ENCODE data around the gene LRMDA. TPM values are rescaled to one million over a fixed set of nuclear protein-coding genes. Genes with fewer than 3 reads are reported as not detected.

Gene LRMDA
- total RNA-seq, 1 experiment from 2014 or later, result not detected

- CTCF ChIA-PET, result no interaction called here
- no peaks in the 10 kb centered on the region for H3K27me3 ChIP-seq (replicated peaks; ENCODE audit: insufficient read depth, low read depth, low read length, poor library complexity)
- no peaks in the 10 kb centered on the region for H3K4me1 ChIP-seq (ENCODE audit: insufficient read depth, low read length, poor library complexity, severe bottlenecking)
- intact Hi-C loops (cut with micrococcal nuclease; ENCODE audit: unreplicated experiment), result no loop called here
- no peak for TF ChIP-seq CTCF (conservative IDR thresholded peaks at IDR 0.05; ENCODE audit: low read depth, low read length)
- TF ChIP-seq EZH2 (IDR thresholded peaks at IDR 0.05; ENCODE audit: borderline replicate concordance, low read depth, low read length, poor library complexity, severe bottlenecking), result no peak
- no peak overlapping the region for H3K27ac ChIP-seq (ENCODE audit: low read depth, low read length, poor library complexity, severe bottlenecking)
- H3K36me3 ChIP-seq (ENCODE audit: insufficient read depth, low read length, poor library complexity, severe bottlenecking), result no peaks in the 10 kb centered on the region
- POLR2A ChIA-PET (ENCODE audit: low non-redundant PET), result no interaction called here
- H3K4me3 ChIP-seq (ENCODE audit: low read depth, low read length, poor library complexity, severe bottlenecking), result no peak overlapping the region
- no peaks in the 10 kb centered on the region for H3K9me3 ChIP-seq (ENCODE audit: low read depth, low read length, poor library complexity, severe bottlenecking)
- DNase-seq (ENCODE audit: low spot score), result no peak
- no TSS peak for BruUV-seq (replicated peaks)
These were observed 759.3 kb downstream of the LRMDA start for GRCh38 chr10:76190634-76191270.

- Histone ChIP-seq H3K4me1 (ENCODE audit: insufficient read depth, low read length, poor library complexity, severe bottlenecking) (no peaks in the 10 kb centered on the region), H3K27ac (ENCODE audit: low read depth, low read length, poor library complexity, severe bottlenecking) (no peak overlapping the region), H3K36me3 (ENCODE audit: insufficient read depth, low read length, poor library complexity, severe bottlenecking) (no peaks in the 10 kb centered on the region), H3K9me3 (ENCODE audit: low read depth, low read length, poor library complexity, severe bottlenecking) (no peaks in the 10 kb centered on the region), H3K4me3 (ENCODE audit: low read depth, low read length, poor library complexity, severe bottlenecking) (no peak overlapping the region), H3K27me3 (replicated peaks; ENCODE audit: insufficient read depth, low read depth, low read length, poor library complexity) (no peaks in the 10 kb centered on the region)
- no peak for TF ChIP-seq CTCF (conservative IDR thresholded peaks at IDR 0.05; ENCODE audit: low read depth, low read length)
- BruUV-seq (replicated peaks), result no TSS peak
- intact Hi-C loops (cut with micrococcal nuclease; ENCODE audit: unreplicated experiment), result no loop called here
- CTCF ChIA-PET, result no interaction called here
- POLR2A ChIA-PET (ENCODE audit: low non-redundant PET), result no interaction called here
- DNase-seq (ENCODE audit: low spot score), result no peak
These were observed 759.9 kb downstream of the LRMDA start for GRCh38 chr10:76191336-76191735.

GRCh38 chr10:76192151-76192550 is 760.7 kb downstream of the LRMDA start:
- TF ChIP-seq CTCF (conservative IDR thresholded peaks at IDR 0.05; ENCODE audit: low read depth, low read length), result no peak
- no peak for TF ChIP-seq EZH2 (IDR thresholded peaks at IDR 0.05; ENCODE audit: borderline replicate concordance, low read depth, low read length, poor library complexity, severe bottlenecking)
- ChIA-PET POLR2A (ENCODE audit: low non-redundant PET) (no interaction called here), CTCF (no interaction called here)
- no peak for DNase-seq (ENCODE audit: low spot score)
- Histone ChIP-seq H3K36me3 (ENCODE audit: insufficient read depth, low read length, poor library complexity, severe bottlenecking) (no peaks in the 10 kb centered on the region), H3K27me3 (replicated peaks; ENCODE audit: insufficient read depth, low read depth, low read length, poor library complexity) (no peaks in the 10 kb centered on the region), H3K4me3 (ENCODE audit: low read depth, low read length, poor library complexity, severe bottlenecking) (no peak overlapping the region), H3K4me1 (ENCODE audit: insufficient read depth, low read length, poor library complexity, severe bottlenecking) (no peaks in the 10 kb centered on the region), H3K27ac (ENCODE audit: low read depth, low read length, poor library complexity, severe bottlenecking) (no peak overlapping the region), H3K9me3 (ENCODE audit: low read depth, low read length, poor library complexity, severe bottlenecking) (no peaks in the 10 kb centered on the region)
- intact Hi-C loops (cut with micrococcal nuclease; ENCODE audit: unreplicated experiment), result no loop called here
- no TSS peak for BruUV-seq (replicated peaks)
